SK-N-MC (cell line): ENCODE measurements around the gene TAS2R39.
"Not testable (repeated sequence)": the region's sequence is repeated elsewhere in the genome, so short reads cannot be mapped to it uniquely, and the experiment has no call there.

Experiments used
- DNase-seq: peaks from one replicate; pipeline ENCODE4 v3.0.0-alpha.2; 2011; ENCODE audit warnings: low read depth, low spot score
- H3K27ac ChIP-seq: fragments of 200-600 bp; sonication (generic); 2 replicates; pipeline ENCODE4 v1.5.1; 2016; ENCODE audit warnings: mixed run types
- H3K36me3 ChIP-seq: fragments of 200-600 bp; sonication (generic); 2 replicates; pipeline ENCODE4 v1.6.1; 2017; ENCODE audit warnings: antibody characterized with exemption, low read length, mixed read lengths; ENCODE audit not compliant: insufficient read depth
- H3K4me3 ChIP-seq: fragments of 200-600 bp; sonication (generic); 2 replicates; pipeline ENCODE4 v1.5.1; 2016
- H3K9ac ChIP-seq: fragments of 200-600 bp; sonication (generic); 2 replicates; pipeline ENCODE4 v1.8.0; 2017; ENCODE audit warnings: mixed run types, mixed read lengths; ENCODE audit not compliant: insufficient read length
- H3K9me3 ChIP-seq: fragments of 200-600 bp; sonication (generic); 2 replicates; pipeline ENCODE4 v1.6.1; 2017; ENCODE audit warnings: low read depth, mild to moderate bottlenecking, antibody characterized with exemption, low read length, moderate library complexity, mixed read lengths
- EZH2 ChIP-seq: fragments of 200-600 bp; sonication (generic); IDR thresholded peaks from one replicate; pipeline ENCODE4 v1.6.1; 2017; ENCODE audit warnings: antibody characterized with exemption
- FOXP2 ChIP-seq: optimal IDR thresholded peaks from 2 replicates; pipeline ENCODE3; 2011; ENCODE audit warnings: mild to moderate bottlenecking, moderate library complexity; ENCODE audit not compliant: insufficient read depth; ENCODE audit errors: extremely low read length, control extremely low read depth
- POLR2AphosphoS5 ChIP-seq: IDR thresholded peaks from 2 replicates; pipeline ENCODE4 v1.6.1; 2012; ENCODE audit warnings: mild to moderate bottlenecking, low read depth, low read length, borderline replicate concordance

TAS2R39 gene

DNA sequence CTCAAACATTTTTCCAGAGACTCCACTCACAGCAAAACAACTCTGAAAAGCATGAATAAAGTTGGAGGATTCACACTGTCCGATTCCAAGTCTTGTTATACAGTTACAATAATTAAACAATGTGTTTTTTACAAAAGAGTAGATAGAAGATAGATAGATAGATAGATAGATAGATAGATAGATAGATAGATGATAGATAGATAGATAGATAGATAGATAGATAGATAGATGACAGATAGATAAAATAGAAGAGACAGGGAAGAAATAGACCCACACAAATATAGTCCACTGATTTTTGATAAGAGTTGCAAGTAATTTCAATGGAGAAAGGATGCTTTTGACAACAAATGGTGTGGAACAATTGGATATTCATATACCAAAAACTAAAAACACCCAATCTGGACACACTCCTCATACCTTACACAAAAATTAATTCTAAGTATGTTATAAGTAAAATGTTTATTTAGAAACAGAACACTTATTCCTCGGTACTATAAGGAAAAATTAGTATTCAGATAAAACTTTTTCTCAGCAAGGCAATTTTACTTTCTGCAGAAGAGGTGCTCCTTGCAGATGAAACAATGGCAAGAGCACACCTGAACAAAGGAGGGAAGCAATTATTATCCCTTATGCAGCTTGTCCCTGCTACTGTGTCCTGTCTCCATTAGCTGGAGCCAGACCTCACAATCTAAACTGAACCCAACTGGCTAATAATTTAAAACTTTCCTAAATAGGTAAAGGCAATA is 5.7 kb upstream of the TAS2R39 start:
- DNase-seq, result no peak
- H3K36me3 ChIP-seq, result no peaks in the 10 kb centered on the region
- TF ChIP-seq FOXP2 (no peak), POLR2AphosphoS5 (no peak), EZH2 (no peak)
- H3K27ac ChIP-seq, result no peak overlapping the region
- H3K9me3 ChIP-seq, result no peaks in the 10 kb centered on the region
- no peak overlapping the region for H3K4me3 ChIP-seq
- no peak overlapping the region for H3K9ac ChIP-seq

DNA sequence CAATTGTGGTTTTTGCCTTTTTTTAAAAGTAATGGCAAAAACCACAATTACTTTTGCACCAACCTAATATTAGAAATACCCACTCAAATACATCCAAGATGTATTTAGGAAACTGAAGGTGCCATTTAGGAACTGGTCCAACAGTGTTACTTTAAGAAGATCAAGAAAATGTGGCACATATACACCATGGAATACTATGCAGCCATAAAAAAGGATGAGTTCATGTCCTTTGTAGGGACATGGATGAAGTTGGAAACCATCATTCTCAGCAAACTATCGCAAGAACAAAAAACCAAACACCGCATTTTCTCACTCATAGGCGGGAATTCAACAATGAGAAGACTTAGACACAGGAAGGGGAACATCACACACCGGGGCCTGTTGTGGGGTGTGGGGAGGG is 2.4 kb upstream of the TAS2R39 start:
- DNase-seq, H3K9me3 ChIP-seq, H3K27ac ChIP-seq, H3K36me3 ChIP-seq, H3K4me3 ChIP-seq, H3K9ac ChIP-seq: not testable (repeated sequence)

- TF ChIP-seq FOXP2 (no peak), EZH2 (no peak), POLR2AphosphoS5 (no peak)
- H3K9me3 ChIP-seq, result no peaks in the 10 kb centered on the region
Measured at GRCh38 chr7:143181349-143181748, 1.9 kb upstream of the TAS2R39 start.

DNA sequence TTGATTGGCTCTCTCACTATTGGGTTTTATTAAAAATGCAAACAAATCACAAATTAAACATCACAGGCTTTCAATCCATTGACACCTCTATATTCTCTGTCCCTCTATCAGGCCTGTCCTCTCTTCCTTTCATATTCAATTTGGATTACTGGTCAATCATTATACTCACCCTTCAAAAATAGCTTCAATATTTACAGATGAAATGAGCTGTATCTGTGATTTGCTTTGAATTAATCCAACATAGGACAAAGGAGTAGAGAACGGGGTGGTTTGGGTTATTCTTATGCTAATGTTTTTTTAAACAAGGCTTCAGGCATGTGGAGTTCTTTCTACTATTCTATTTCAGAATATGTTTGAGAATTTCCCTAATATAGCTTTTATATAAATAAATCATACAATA is 2.3 kb downstream of the TAS2R39 start:
- H3K9ac ChIP-seq, result no peak overlapping the region
- no peak overlapping the region for H3K4me3 ChIP-seq
- H3K9me3 ChIP-seq, result no peaks in the 10 kb centered on the region
- H3K36me3 ChIP-seq, result no peaks in the 10 kb centered on the region
- TF ChIP-seq EZH2, result no peak
- no peak for TF ChIP-seq POLR2AphosphoS5
- TF ChIP-seq FOXP2, result no peak
- no peak overlapping the region for H3K27ac ChIP-seq
- no peak for DNase-seq

More at GRCh38 chr7:143181349-143181748, 1.9 kb upstream of the TAS2R39 start:
- Histone ChIP-seq H3K9ac (no peak overlapping the region), H3K36me3 (no peaks in the 10 kb centered on the region), H3K4me3 (no peak overlapping the region), H3K27ac (no peak overlapping the region)
- DNase-seq, result no peak

DNA sequence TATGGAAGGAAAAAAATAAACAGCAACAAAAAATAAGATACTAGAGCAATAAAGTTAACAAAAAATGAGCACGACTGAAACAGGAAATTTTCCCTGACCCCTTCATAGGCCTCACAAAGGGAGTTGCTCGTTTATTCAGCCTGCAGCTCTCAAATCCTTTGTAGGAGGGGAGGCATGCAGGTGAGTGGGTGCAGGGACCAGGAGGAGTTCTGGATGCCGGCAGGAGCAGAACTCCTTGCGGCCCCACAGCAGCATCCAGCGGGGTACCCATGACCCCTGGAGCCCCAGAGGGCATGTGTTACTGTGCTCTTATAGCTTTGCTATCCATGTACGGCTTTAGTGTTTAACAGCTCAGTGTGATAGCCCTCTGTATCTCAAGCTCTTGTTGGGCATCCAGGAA is 5.8 kb downstream of the TAS2R39 start:
- Histone ChIP-seq H3K9ac (no peak overlapping the region), H3K9me3 (no peaks in the 10 kb centered on the region), H3K27ac (no peak overlapping the region), H3K36me3 (no peaks in the 10 kb centered on the region), H3K4me3 (no peak overlapping the region)
- no peak for DNase-seq
- TF ChIP-seq FOXP2 (no peak), POLR2AphosphoS5 (no peak), EZH2 (no peak)

DNA sequence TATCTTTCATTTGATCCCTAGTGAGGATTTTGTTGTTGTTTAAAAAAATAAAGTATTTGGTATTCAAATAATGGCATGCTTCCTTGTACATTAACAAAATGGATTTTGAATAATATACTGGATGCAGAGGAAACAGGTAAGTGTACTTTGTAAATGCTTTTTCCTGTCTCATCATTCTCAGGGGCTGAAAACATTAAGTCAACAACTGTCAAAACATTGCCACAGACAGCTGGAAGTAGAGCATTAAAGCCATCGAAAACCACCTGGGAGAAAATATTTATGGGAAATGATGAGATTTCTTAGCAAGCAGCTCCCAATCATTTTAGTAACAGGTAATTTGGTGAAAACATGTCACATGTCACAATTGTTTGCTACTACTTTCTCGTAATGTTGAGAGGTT is 10.7 kb downstream of the TAS2R39 start:
- no peak for DNase-seq
- no peaks in the 10 kb centered on the region for H3K36me3 ChIP-seq
- no peak overlapping the region for H3K4me3 ChIP-seq
- TF ChIP-seq EZH2, result no peak
- no peak for TF ChIP-seq POLR2AphosphoS5
- TF ChIP-seq FOXP2, result no peak
- no peaks in the 10 kb centered on the region for H3K9me3 ChIP-seq
- H3K9ac ChIP-seq, result no peak overlapping the region
- H3K27ac ChIP-seq, result no peak overlapping the region

DNA sequence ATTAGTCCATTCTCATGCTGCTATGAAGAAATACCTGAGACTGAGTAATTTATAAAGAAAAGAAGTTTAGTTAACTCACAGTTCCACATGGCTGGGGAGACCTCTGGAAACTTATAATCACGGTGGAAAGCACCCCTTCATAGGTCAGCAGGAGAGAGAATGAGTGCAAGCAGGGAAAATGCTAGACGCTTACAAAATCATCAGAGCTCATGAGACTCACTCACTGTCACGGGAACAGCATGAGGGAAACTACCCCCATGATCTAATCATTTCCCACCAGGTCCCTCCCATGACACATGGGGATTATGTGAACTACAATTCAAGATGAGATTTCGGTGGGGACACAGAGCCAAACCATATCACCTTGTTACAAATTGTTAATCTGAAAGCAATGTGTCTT is 15.8 kb downstream of the TAS2R39 start:
- TF ChIP-seq EZH2, result no peak
- TF ChIP-seq POLR2AphosphoS5, result no peak
- no peak for TF ChIP-seq FOXP2
- no peak overlapping the region for H3K27ac ChIP-seq
- H3K9me3 ChIP-seq, result no peaks in the 10 kb centered on the region
- no peak overlapping the region for H3K4me3 ChIP-seq
- no peaks in the 10 kb centered on the region for H3K36me3 ChIP-seq
- no peak for DNase-seq
- no peak overlapping the region for H3K9ac ChIP-seq

GRCh38 chr7:143202161-143202560 is 18.9 kb downstream of the TAS2R39 start:
- H3K9me3 ChIP-seq, result no peaks in the 10 kb centered on the region
- no peak overlapping the region for H3K9ac ChIP-seq
- H3K4me3 ChIP-seq, result no peak overlapping the region
- DNase-seq, result no peak
- H3K36me3 ChIP-seq, result no peaks in the 10 kb centered on the region
- TF ChIP-seq EZH2 (no peak), POLR2AphosphoS5 (no peak), FOXP2 (no peak)
- H3K27ac ChIP-seq, result no peak overlapping the region

DNA sequence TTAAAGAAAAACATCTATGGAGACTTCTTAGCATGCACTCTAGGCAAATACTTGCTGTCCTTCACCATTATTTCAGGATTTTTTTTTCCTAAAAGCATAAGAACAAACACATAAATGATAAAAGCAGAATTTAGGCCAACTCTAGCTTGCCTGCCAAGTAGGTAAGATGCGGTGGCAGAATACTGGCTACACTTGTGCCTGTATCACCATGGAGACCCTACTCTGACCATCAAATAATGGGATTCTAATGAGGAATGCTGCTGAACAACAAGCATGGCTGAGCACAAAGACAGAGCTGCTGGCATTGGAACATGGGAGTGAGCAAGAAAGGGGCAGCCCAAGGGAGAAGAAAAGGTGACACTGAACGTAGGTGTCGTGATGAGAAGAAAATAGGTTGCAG is 20.2 kb downstream of the TAS2R39 start:
- DNase-seq, result no peak
- Histone ChIP-seq H3K9me3 (no peaks in the 10 kb centered on the region), H3K4me3 (no peak overlapping the region), H3K27ac (no peak overlapping the region), H3K36me3 (no peaks in the 10 kb centered on the region), H3K9ac (no peak overlapping the region)
- no peak for TF ChIP-seq FOXP2
- TF ChIP-seq EZH2, result no peak
- TF ChIP-seq POLR2AphosphoS5, result no peak
